GM23248 (cell line): Measurements from ENCODE around the gene NMT1. TPM values are rescaled to one million over a fixed set of nuclear protein-coding genes. Genes with fewer than 3 reads are reported as not detected.

Source experiments
- DNase-seq: peaks from one replicate; pipeline ENCODE4 v3.0.0-alpha.2; 2015
- H2AFZ ChIP-seq: fragments of 200-600 bp; sonication (generic); 2 replicates; pipeline ENCODE4 v1.6.1; 2016; ENCODE audit warnings: antibody characterized with exemption
- H3F3A ChIP-seq: fragments of 200-600 bp; sonication (generic); 2 replicates; pipeline ENCODE4 v1.6.1; 2016; ENCODE audit warnings: mild to moderate bottlenecking, antibody characterized with exemption, mixed run types; ENCODE audit not compliant: insufficient read depth
- H3K27ac ChIP-seq: fragments of 200-600 bp; sonication (generic); 2 replicates; pipeline ENCODE4 v1.5.1; 2016; ENCODE audit warnings: mild to moderate bottlenecking
- H3K27me3 ChIP-seq: fragments of 200-600 bp; sonication (generic); replicated peaks from 2 replicates; pipeline ENCODE4 v1.6.1; 2016; ENCODE audit warnings: mild to moderate bottlenecking; ENCODE audit not compliant: insufficient read depth
- H3K36me3 ChIP-seq: fragments of 200-600 bp; sonication (generic); 2 replicates; pipeline ENCODE4 v1.6.1; 2016; ENCODE audit warnings: low read depth, mild to moderate bottlenecking
- H3K4me1 ChIP-seq: fragments of 200-600 bp; sonication (generic); 2 replicates; pipeline ENCODE4 v1.6.1; 2016; ENCODE audit warnings: mild to moderate bottlenecking; ENCODE audit not compliant: insufficient read depth
- H3K4me2 ChIP-seq: fragments of 200-600 bp; sonication (generic); one replicate; pipeline ENCODE4 v1.6.1; 2016; ENCODE audit warnings: mild to moderate bottlenecking; ENCODE audit not compliant: unreplicated experiment
- H3K4me3 ChIP-seq: fragments of 200-600 bp; sonication (generic); 2 replicates; pipeline ENCODE4 v1.5.1; 2016; ENCODE audit warnings: mild to moderate bottlenecking
- H3K79me2 ChIP-seq: fragments of 200-600 bp; sonication (generic); 2 replicates; pipeline ENCODE4 v1.6.1; 2016; ENCODE audit warnings: mild to moderate bottlenecking; ENCODE audit not compliant: insufficient read depth
- H3K9ac ChIP-seq: fragments of 200-600 bp; sonication (generic); 2 replicates; pipeline ENCODE4 v1.6.1; 2016; ENCODE audit warnings: mild to moderate bottlenecking
- H3K9me2 ChIP-seq: fragments of 200-600 bp; sonication (generic); 2 replicates; pipeline ENCODE4 v1.6.1; 2016; ENCODE audit warnings: mixed run types, mild to moderate bottlenecking, moderate library complexity; ENCODE audit not compliant: insufficient read depth
- H3K9me3 ChIP-seq: fragments of 200-600 bp; sonication (generic); one replicate; pipeline ENCODE4 v1.6.1; 2017; ENCODE audit warnings: low read depth
- H4K20me1 ChIP-seq: fragments of 200-600 bp; sonication (generic); 2 replicates; pipeline ENCODE4 v1.6.0; 2016; ENCODE audit not compliant: insufficient read depth
- EZH2 ChIP-seq: fragments of 200-600 bp; sonication (generic); IDR thresholded peaks from 2 replicates; pipeline ENCODE4 v1.6.1; 2018; ENCODE audit warnings: antibody characterized with exemption, mild to moderate bottlenecking; ENCODE audit not compliant: insufficient read depth, poor library complexity, severe bottlenecking
- EZH2phosphoT487 ChIP-seq: fragments of 200-600 bp; sonication (generic); IDR thresholded peaks from 2 replicates; pipeline ENCODE4 v1.6.1; 2018; ENCODE audit warnings: antibody characterized with exemption, moderate library complexity, mild to moderate bottlenecking, low read depth; ENCODE audit not compliant: insufficient read depth
- WGBS, 2 experiments: methylation state at CpG; one replicate each; pipeline ENCODE4 v1.1.6; 2015 to 2017; ENCODE audit warnings: low lambda C conversion rate in 2 of 2, low coverage in 1 of 2; ENCODE audit errors: missing lambda C conversion rate in 2 of 2; 5-methylcytosine and 5-hydroxymethylcytosine counted together
- in situ Hi-C: fragments of 300-500 bp; cut with MboI; formaldehyde crosslinking; loops from 2 replicates; pipeline ENCODE4 v1.15.0; 2020
- polyA plus RNA-seq: library from polyadenylated mRNA; unstranded; fragments of >200 nt; fragmentation: Nextera tagmentation; extraction: Ambion mirVana; gene quantifications from 2 replicates; pipeline ENCODE4 v1.2.1, GENCODE V29; 2016
- total RNA-seq: library from RNA; depleted of rRNA; stranded (reverse); fragments of >200 nt; shearing (Covaris generic); gene quantifications from 2 replicates; pipeline ENCODE4 v1.2.3, GENCODE V29; 2014

NMT1 gene
- total and polyA plus RNA-seq, 2 experiments from 2014 or later, result 61.8 to 95.7 TPM

DNA sequence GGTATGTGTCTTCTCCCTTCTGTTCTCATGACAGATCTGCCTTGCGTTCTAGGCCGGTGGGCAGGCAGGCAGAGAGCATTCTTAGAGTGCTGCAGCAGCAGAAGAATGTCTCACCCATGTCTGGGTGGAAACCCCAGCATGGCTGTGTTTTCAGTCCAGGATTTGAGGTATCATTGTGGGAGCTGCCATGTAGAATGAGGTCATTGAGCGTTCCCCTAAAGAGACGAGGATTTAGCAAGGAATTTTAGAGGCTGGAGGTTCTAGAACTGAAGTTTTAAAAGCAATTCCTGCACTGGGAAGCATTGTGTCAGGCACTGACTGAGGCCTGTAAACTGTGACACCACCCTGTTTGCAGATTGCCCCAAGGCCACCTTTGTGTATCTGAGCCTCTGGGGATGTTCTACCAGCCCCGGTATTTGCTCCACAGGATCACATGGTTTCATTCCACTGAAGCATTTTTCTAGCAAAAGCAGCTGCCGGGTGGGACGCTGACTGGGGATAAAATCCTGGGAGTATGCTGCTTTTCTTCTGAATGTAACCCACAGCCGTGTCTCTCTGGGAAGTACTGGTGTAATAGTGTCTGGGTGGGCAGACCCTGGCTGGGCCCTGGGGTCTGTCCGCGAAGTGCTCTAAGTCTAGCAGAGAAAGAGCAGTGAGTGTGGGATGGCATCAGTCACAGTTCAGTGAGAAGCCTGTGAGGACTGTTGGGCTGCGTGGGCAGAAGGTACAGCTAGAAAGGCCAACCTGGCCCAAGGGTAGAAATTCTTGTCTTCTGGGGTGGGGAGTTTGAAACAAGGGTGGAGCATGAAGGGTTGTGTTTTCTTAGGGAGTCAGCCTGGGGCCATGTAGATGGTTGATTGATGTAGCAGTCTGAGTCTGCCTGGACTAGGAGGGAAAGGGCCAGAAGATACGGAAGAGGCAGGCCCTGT is 41.0 kb downstream of the NMT1 start:
- TF ChIP-seq EZH2phosphoT487 (no peak), EZH2 (no peak)
- in situ Hi-C loops, result no loop called here
- H3K9me2 ChIP-seq, result no peaks in the 10 kb centered on the region
- peak; percentile 39 for DNase-seq
- H2AFZ ChIP-seq, result no peak overlapping the region
- no peaks in the 10 kb centered on the region for H3F3A ChIP-seq
- H3K27ac ChIP-seq, result peak overlapping the region; percentile 44
- no peak overlapping the region for H3K4me2 ChIP-seq
- no peaks in the 10 kb centered on the region for H3K27me3 ChIP-seq
- H3K9ac ChIP-seq, result peak overlapping the region; percentile 21; the same call in 1 of the 2 replicates
- peaks cover 3% of the 10 kb centered on the region for H3K79me2 ChIP-seq
- peaks cover 31% of the 10 kb centered on the region for H3K36me3 ChIP-seq
- H3K4me3 ChIP-seq, result no peak overlapping the region
- H3K9me3 ChIP-seq, result no peaks in the 10 kb centered on the region
- H3K4me1 ChIP-seq, result peaks cover 14% of the 10 kb centered on the region; the same call in 1 of the 2 replicates
- WGBS, 2 experiments, result 65 to 71% methylated on average over 12 of the region's 12 CpGs
- H4K20me1 ChIP-seq, result no peaks in the 10 kb centered on the region; the same call in 1 of the 2 replicates

GRCh38 chr17:45102856-45103255 is 41.7 kb downstream of the NMT1 start:
- WGBS, 2 experiments, result 90 to 96% methylated on average over 9 of the region's 9 CpGs
- in situ Hi-C loops, result no loop called here
- 0 out of 2 replicates have a peak overlapping the region, but pooled peaks have one; percentile 44 for H3K27ac ChIP-seq

DNA sequence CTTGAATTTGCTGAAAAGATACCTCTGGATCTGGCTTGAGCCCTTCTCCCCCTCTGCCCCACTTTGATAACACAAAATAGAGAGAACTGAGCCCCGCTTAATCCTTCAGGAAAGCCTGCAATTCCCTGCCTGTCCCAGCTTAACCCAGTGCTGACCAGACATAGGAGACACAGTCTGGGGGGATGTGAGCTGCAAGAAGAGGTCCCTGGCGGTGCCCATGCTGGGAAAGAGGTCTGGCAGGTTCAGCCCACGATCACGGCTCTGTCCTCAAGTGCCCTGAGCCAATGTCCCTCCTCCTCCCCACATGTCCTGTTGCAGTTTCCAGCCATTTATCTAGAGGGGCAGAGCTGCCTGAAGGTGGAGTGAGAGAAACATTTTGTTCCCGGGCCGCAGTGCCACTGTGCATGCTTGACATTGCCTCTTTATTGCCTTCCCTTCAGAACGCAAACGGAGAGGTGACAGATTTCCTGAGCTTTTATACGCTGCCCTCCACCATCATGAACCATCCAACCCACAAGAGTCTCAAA is 42.2 kb downstream of the NMT1 start:
- no peaks in the 10 kb centered on the region for H3K9me2 ChIP-seq
- no peaks in the 10 kb centered on the region; the same call in 1 of the 2 replicates for H3K79me2 ChIP-seq
- no peak overlapping the region for H3K4me2 ChIP-seq
- 86 to 89% methylated on average over 9 of the region's 9 CpGs for WGBS, 2 experiments
- H3K4me1 ChIP-seq, result peaks cover 14% of the 10 kb centered on the region; the same call in 1 of the 2 replicates
- no peaks in the 10 kb centered on the region for H3K27me3 ChIP-seq
- H4K20me1 ChIP-seq, result no peaks in the 10 kb centered on the region; the same call in 1 of the 2 replicates
- TF ChIP-seq EZH2 (no peak), EZH2phosphoT487 (no peak)
- H3K9me3 ChIP-seq, result no peaks in the 10 kb centered on the region
- no peak overlapping the region for H3K4me3 ChIP-seq
- H3K9ac ChIP-seq, result no peak overlapping the region
- H3F3A ChIP-seq, result 0 out of 2 replicates have a peak, but pooled peaks cover under 1% of the 10 kb centered on the region
- no peak overlapping the region for H2AFZ ChIP-seq
- DNase-seq, result no peak
- no peak overlapping the region for H3K27ac ChIP-seq
- H3K36me3 ChIP-seq, result peaks cover 31% of the 10 kb centered on the region
- in situ Hi-C loops, result no loop called here

More at GRCh38 chr17:45102856-45103255, 41.7 kb downstream of the NMT1 start:
- H3K79me2 ChIP-seq, result peaks cover 1% of the 10 kb centered on the region
- no peak overlapping the region for H3K4me3 ChIP-seq
- no peaks in the 10 kb centered on the region; the same call in 1 of the 2 replicates for H4K20me1 ChIP-seq
- peaks cover 14% of the 10 kb centered on the region; the same call in 1 of the 2 replicates for H3K4me1 ChIP-seq
- DNase-seq, result no peak
- TF ChIP-seq EZH2phosphoT487 (no peak), EZH2 (no peak)
- H3K27me3 ChIP-seq, result no peaks in the 10 kb centered on the region
- peaks cover 31% of the 10 kb centered on the region for H3K36me3 ChIP-seq
- no peaks in the 10 kb centered on the region for H3K9me2 ChIP-seq
- no peak overlapping the region for H3K9ac ChIP-seq
- no peaks in the 10 kb centered on the region for H3F3A ChIP-seq
- no peak overlapping the region for H3K4me2 ChIP-seq
- H2AFZ ChIP-seq, result no peak overlapping the region
- H3K9me3 ChIP-seq, result no peaks in the 10 kb centered on the region

GRCh38 chr17:45104029-45104428 is 42.9 kb downstream of the NMT1 start:
- H3K4me1 ChIP-seq, result 0 out of 2 replicates have a peak, but pooled peaks cover 7% of the 10 kb centered on the region
- no peaks in the 10 kb centered on the region for H3K27me3 ChIP-seq
- DNase-seq, result no peak
- no peaks in the 10 kb centered on the region for H3K9me3 ChIP-seq
- H3K4me3 ChIP-seq, result no peak overlapping the region
- H3K27ac ChIP-seq, result no peak overlapping the region
- H3K36me3 ChIP-seq, result peaks cover 31% of the 10 kb centered on the region
- TF ChIP-seq EZH2phosphoT487 (no peak), EZH2 (no peak)
- no peak overlapping the region for H3K9ac ChIP-seq
- 86 to 91% methylated on average over 8 of the region's 8 CpGs for WGBS, 2 experiments
- 0 out of 2 replicates have a peak, but pooled peaks cover 7% of the 10 kb centered on the region for H3F3A ChIP-seq
- no peak overlapping the region for H3K4me2 ChIP-seq
- no peaks in the 10 kb centered on the region for H3K79me2 ChIP-seq
- no peaks in the 10 kb centered on the region; the same call in 1 of the 2 replicates for H4K20me1 ChIP-seq
- in situ Hi-C loops, result no loop called here
- H2AFZ ChIP-seq, result no peak overlapping the region
- no peaks in the 10 kb centered on the region for H3K9me2 ChIP-seq
